ENCODE results near the gene ZNF318. TPM values are rescaled to one million over a fixed set of nuclear protein-coding genes. Genes with fewer than 3 reads are reported as not detected.
A peak's percentile ranks its signal among the peaks of the same experiment; 100 is the strongest.

Gene ZNF318
- total and polyA plus RNA-seq, 10 of the 15 experiments (the other 5 are each of a cell fraction or from before 2014, with no cell fraction given) = 3.4 to 79.8 (median 13.7) TPM

DNA sequence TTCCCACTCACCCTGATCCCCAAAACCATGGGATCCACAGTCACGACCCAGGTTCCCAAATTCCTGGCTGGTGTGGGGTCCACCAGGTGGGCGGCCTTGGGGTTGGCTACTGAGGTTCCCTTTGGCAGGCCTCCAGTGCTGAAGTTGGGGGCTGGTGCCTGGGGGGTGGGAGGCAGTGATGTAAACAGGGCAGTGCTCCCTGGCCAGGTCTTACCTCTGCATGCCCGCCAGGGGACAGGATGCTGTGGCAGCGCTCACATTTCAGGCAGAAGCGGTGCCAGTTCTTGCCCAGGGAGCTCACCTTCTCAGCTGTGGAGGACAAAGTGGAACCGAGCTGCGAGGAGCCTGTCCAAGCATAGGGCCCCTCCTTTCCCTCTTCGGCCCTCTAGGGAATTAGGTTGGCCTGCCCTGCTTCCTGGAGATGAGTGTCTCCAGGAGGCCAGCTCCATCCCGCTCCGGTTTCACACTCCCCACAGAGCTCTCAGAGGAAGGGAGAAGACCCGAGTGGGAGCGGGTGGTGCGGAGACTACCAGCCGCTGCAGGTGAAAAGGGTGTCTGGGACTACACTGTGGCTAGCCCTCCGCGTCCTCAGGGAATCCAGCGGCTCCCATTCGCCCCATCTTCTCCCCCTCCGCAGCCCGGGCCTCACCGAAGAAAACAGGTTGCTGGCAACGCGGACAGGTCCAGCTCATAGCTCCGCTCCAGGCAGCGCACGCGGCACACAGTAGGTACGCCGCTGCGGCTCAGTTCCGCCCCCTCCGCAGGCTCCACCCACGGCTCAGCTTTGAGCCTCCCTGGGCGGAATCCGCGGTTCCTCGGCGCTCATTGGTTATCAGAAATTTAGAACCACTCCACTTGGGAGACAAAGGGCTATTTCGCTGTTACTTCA is 61.1 kb downstream of the ZNF318 start, which contains the start of gene CRIP3 (continued):
- TF ChIP-seq YBX1 (IDR thresholded peaks at IDR 0.05) (no peak), STAT3 (IDR thresholded peaks at IDR 0.05; ENCODE audit: low read depth, low read length) (no peak), KDM1A (IDR thresholded peaks at IDR 0.05; ENCODE audit: borderline replicate concordance) (no peak), NR2C1 (IDR thresholded peaks at IDR 0.05) (no peak), PAX5 (IDR thresholded peaks at IDR 0.05; ENCODE audit: borderline replicate concordance, low read depth, low read length) (no peak), CHD4 (IDR thresholded peaks at IDR 0.05) (no peak), GABPA (IDR thresholded peaks at IDR 0.05; ENCODE audit: low read depth) (no peak), MXI1 (IDR thresholded peaks at IDR 0.05; ENCODE audit: low read depth, low read length) (no peak), ZNF274 (IDR thresholded peaks at IDR 0.05; ENCODE audit: insufficient read depth, insufficient read length) (no peak), NR2C2 (IDR thresholded peaks at IDR 0.05; ENCODE audit: borderline replicate concordance, control insufficient read depth, insufficient read length, low read depth) (no peak), MTA3 (IDR thresholded peaks at IDR 0.05; ENCODE audit: borderline replicate concordance, low read length) (no peak), HCFC1 (IDR thresholded peaks at IDR 0.05; ENCODE audit: low read length) (no peak), ZNF207 (IDR thresholded peaks at IDR 0.05; ENCODE audit: borderline replicate concordance) (no peak)
- TF ChIP-seq, protein P1, sequence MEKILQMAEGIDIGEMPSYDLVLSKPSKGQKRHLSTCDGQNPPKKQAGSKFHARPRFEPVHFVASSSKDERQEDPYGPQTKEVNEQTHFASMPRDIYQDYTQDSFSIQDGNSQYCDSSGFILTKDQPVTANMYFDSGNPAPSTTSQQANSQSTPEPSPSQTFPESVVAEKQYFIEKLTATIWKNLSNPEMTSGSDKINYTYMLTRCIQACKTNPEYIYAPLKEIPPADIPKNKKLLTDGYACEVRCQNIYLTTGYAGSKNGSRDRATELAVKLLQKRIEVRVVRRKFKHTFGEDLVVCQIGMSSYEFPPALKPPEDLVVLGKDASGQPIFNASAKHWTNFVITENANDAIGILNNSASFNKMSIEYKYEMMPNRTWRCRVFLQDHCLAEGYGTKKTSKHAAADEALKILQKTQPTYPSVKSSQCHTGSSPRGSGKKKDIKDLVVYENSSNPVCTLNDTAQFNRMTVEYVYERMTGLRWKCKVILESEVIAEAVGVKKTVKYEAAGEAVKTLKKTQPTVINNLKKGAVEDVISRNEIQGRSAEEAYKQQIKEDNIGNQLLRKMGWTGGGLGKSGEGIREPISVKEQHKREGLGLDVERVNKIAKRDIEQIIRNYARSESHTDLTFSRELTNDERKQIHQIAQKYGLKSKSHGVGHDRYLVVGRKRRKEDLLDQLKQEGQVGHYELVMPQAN (conservative IDR thresholded peaks at IDR 0.05) = 0 out of 2 replicates have a peak, but pooled peaks have one; percentile 23
- TF ChIP-seq, protein P2, sequence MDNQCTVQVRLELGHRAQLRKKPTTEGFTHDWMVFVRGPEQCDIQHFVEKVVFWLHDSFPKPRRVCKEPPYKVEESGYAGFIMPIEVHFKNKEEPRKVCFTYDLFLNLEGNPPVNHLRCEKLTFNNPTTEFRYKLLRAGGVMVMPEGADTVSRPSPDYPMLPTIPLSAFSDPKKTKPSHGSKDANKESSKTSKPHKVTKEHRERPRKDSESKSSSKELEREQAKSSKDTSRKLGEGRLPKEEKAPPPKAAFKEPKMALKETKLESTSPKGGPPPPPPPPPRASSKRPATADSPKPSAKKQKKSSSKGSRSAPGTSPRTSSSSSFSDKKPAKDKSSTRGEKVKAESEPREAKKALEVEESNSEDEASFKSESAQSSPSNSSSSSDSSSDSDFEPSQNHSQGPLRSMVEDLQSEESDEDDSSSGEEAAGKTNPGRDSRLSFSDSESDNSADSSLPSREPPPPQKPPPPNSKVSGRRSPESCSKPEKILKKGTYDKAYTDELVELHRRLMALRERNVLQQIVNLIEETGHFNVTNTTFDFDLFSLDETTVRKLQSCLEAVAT (IDR thresholded peaks at IDR 0.05) = no peak
- TF ChIP-seq, protein P3, sequence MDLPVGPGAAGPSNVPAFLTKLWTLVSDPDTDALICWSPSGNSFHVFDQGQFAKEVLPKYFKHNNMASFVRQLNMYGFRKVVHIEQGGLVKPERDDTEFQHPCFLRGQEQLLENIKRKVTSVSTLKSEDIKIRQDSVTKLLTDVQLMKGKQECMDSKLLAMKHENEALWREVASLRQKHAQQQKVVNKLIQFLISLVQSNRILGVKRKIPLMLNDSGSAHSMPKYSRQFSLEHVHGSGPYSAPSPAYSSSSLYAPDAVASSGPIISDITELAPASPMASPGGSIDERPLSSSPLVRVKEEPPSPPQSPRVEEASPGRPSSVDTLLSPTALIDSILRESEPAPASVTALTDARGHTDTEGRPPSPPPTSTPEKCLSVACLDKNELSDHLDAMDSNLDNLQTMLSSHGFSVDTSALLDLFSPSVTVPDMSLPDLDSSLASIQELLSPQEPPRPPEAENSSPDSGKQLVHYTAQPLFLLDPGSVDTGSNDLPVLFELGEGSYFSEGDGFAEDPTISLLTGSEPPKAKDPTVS (IDR thresholded peaks at IDR 0.05; ENCODE audit: low read depth, low read length) = no peak
- TF ChIP-seq, protein P4, sequence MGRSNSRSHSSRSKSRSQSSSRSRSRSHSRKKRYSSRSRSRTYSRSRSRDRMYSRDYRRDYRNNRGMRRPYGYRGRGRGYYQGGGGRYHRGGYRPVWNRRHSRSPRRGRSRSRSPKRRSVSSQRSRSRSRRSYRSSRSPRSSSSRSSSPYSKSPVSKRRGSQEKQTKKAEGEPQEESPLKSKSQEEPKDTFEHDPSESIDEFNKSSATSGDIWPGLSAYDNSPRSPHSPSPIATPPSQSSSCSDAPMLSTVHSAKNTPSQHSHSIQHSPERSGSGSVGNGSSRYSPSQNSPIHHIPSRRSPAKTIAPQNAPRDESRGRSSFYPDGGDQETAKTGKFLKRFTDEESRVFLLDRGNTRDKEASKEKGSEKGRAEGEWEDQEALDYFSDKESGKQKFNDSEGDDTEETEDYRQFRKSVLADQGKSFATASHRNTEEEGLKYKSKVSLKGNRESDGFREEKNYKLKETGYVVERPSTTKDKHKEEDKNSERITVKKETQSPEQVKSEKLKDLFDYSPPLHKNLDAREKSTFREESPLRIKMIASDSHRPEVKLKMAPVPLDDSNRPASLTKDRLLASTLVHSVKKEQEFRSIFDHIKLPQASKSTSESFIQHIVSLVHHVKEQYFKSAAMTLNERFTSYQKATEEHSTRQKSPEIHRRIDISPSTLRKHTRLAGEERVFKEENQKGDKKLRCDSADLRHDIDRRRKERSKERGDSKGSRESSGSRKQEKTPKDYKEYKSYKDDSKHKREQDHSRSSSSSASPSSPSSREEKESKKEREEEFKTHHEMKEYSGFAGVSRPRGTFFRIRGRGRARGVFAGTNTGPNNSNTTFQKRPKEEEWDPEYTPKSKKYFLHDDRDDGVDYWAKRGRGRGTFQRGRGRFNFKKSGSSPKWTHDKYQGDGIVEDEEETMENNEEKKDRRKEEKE (IDR thresholded peaks at IDR 0.05) = no peak
- TF ChIP-seq, protein P5, sequence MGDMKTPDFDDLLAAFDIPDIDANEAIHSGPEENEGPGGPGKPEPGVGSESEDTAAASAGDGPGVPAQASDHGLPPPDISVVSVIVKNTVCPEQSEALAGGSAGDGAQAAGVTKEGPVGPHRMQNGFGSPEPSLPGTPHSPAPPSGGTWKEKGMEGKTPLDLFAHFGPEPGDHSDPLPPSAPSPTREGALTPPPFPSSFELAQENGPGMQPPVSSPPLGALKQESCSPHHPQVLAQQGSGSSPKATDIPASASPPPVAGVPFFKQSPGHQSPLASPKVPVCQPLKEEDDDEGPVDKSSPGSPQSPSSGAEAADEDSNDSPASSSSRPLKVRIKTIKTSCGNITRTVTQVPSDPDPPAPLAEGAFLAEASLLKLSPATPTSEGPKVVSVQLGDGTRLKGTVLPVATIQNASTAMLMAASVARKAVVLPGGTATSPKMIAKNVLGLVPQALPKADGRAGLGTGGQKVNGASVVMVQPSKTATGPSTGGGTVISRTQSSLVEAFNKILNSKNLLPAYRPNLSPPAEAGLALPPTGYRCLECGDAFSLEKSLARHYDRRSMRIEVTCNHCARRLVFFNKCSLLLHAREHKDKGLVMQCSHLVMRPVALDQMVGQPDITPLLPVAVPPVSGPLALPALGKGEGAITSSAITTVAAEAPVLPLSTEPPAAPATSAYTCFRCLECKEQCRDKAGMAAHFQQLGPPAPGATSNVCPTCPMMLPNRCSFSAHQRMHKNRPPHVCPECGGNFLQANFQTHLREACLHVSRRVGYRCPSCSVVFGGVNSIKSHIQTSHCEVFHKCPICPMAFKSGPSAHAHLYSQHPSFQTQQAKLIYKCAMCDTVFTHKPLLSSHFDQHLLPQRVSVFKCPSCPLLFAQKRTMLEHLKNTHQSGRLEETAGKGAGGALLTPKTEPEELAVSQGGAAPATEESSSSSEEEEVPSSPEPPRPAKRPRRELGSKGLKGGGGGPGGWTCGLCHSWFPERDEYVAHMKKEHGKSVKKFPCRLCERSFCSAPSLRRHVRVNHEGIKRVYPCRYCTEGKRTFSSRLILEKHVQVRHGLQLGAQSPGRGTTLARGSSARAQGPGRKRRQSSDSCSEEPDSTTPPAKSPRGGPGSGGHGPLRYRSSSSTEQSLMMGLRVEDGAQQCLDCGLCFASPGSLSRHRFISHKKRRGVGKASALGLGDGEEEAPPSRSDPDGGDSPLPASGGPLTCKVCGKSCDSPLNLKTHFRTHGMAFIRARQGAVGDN (IDR thresholded peaks at IDR 0.05) = 0 out of 2 replicates have a peak, but pooled peaks have one; percentile 16
